Gastrocnemius medialis (tissue), 4 donors: Measurements from ENCODE around the gene SERPINB1. TPM values are rescaled to one million over a fixed set of nuclear protein-coding genes. Genes with fewer than 3 reads are reported as not detected.

Source experiments
- ATAC-seq, 2 donors: fragments of 150-250 bp; one replicate each; pipeline ENCODE4 v1.9.1; 2016
- DNase-seq, 2 donors: peaks; one replicate each; pipeline ENCODE4 v3.0.0-alpha.2; 2019
- H3K27ac ChIP-seq, 4 donors: fragments of 200-600 bp; sonication (generic); 1 replicate in 1 of 4; 2 replicates in 3 of 4; pipeline ENCODE4 v1.5.1; 2016 to 2018; ENCODE audit warnings: mild to moderate bottlenecking in 2 of 4, moderate library complexity in 1 of 4
- H3K27me3 ChIP-seq, 3 donors: fragments of 200-600 bp; sonication (generic) in 2 of 3; 1 replicate in 1 of 3; 2 replicates in 2 of 3; pipeline versions ENCODE4 v1.5.1 to v1.6.0; 2016 to 2019; ENCODE audit warnings: mild to moderate bottlenecking in 1 of 3, moderate library complexity in 1 of 3
- H3K36me3 ChIP-seq, 2 donors: fragments of 200-600 bp; sonication (generic) in 1 of 2; one replicate each; pipeline ENCODE4 v1.5.1; 2017 to 2018
- H3K4me1 ChIP-seq, 2 donors: fragments of 200-600 bp; sonication (generic) in 1 of 2; one replicate each; pipeline ENCODE4 v1.5.1; 2016 to 2017; ENCODE audit warnings: mild to moderate bottlenecking in 2 of 2
- H3K4me3 ChIP-seq, 4 donors: fragments of 200-600 bp; sonication (generic) in 3 of 4; 1 replicate in 1 of 4; 2 replicates in 3 of 4; pipeline ENCODE4 v1.5.1; 2016 to 2019; ENCODE audit warnings: mild to moderate bottlenecking in 2 of 4
- H3K9me3 ChIP-seq, 3 donors: fragments of 200-600 bp; sonication (generic) in 2 of 3; 1 replicate in 1 of 3; 2 replicates in 2 of 3; pipeline ENCODE4 v1.5.1; 2016 to 2019
- CTCF ChIP-seq, 5 experiments: fragments of 450-650 bp in 3 of 5; fragments of 200-600 bp in 2 of 5; sonication (generic) in 2 of 5; IDR thresholded peaks in 4 of 5; conservative IDR thresholded peaks in 1 of 5; 1 replicate in 4 of 5; 2 replicates in 1 of 5; pipeline ENCODE4 v1.5.1; 2016 to 2019; ENCODE audit warnings: antibody characterized with exemption in 5 of 5, mild to moderate bottlenecking in 3 of 5, moderate library complexity in 3 of 5
- POLR2A ChIP-seq, 2 donors: fragments of 450-650 bp; IDR thresholded peaks; one replicate each; pipeline ENCODE4 v1.6.1; 2017; ENCODE audit warnings: antibody characterized with exemption in 2 of 2, mild to moderate bottlenecking in 2 of 2, moderate library complexity in 2 of 2
- in situ Hi-C, 4 donors: fragments of 200-750 bp; cut with MboI; loops; one replicate each; pipeline versions ENCODE4 v1.15.0 to v1.8.0; 2017; ENCODE audit warnings: low sequenced_read_pairs in 4 of 4
- intact Hi-C: fragments of 100-400 bp; cut with DNase I; formaldehyde crosslinking; loops from one replicate; pipeline ENCODE4 v1.15.1; 2023; ENCODE audit warnings: low total_unique reads
- total RNA-seq, 4 donors: library from RNA; depleted of rRNA; stranded (reverse); fragments of >200 nt; gene quantifications; one replicate each; pipeline versions ENCODE4 v1.1.0 to v1.2.3, GENCODE V29; 2016

Gene SERPINB1
- total RNA-seq, 4 donors from 2014 or later = 14.0 to 29.9 (median 24.9) TPM

DNA sequence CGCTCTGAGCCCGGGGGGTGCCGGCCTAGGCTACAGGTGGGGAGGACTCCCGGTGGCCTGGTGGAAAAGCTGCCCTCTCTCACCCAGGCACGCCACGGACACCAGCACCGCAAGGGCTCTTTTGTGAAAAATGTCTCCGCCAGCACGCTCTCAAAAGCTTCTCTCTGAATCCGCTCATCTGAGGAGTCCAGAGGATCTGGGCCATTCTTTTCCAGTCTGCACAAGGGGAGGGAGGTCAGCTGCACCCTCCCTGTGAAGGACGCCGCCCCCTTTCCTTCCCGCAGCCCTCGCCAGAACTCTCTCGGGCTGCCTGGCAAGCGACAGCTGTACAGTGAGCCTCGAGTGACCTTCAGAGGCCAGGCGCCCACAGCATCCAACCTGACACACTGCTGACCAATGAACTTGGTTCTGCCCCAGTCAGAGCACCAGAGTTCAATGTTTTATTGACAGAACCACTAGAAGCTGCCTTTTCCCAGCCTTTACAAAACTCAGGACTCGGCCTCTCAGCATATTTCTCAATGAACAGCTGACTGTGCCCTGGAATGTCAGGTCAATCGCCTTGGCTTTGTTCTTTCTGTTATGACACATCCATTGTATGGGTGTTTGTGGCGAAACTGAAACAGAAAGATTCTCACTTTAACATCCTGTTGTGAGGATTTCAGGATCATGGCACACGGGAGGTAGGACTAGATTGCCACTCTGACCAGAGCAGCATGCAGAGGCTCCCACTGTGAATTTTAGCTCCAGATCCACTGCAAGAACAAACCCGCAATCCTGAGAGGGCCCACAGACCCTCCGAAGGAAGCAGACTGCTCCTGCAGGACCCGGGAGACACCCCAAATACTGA lies 34.8 kb upstream of the SERPINB1 start:
- Histone ChIP-seq H3K27ac (peak overlapping the region; percentile 63 to 78 (median 66)), H3K4me3 (peak overlapping the region; percentile 53 to 81 (median 60)), H3K4me1 (peaks cover 0 to 11% of the 10 kb centered on the region in 2 donors), H3K27me3 (peaks cover 0 to 11% (median 0%) of the 10 kb centered on the region in 3 donors), H3K9me3 (no peaks in the 10 kb centered on the region), H3K36me3 (no peaks in the 10 kb centered on the region)
- TF ChIP-seq POLR2A (IDR thresholded peaks at IDR 0.05) (peak in 1 of 2 donors; percentile 9), CTCF (IDR thresholded peaks at IDR 0.05 in 4 of 5, conservative IDR thresholded peaks at IDR 0.05 in 1 of 5) (no peak)
- ATAC-seq (peak; percentile 75), DNase-seq (peak in 1 of 2 donors; percentile 51)
- intact Hi-C loops = no loop called here
- in situ Hi-C loops = no loop called here

DNA sequence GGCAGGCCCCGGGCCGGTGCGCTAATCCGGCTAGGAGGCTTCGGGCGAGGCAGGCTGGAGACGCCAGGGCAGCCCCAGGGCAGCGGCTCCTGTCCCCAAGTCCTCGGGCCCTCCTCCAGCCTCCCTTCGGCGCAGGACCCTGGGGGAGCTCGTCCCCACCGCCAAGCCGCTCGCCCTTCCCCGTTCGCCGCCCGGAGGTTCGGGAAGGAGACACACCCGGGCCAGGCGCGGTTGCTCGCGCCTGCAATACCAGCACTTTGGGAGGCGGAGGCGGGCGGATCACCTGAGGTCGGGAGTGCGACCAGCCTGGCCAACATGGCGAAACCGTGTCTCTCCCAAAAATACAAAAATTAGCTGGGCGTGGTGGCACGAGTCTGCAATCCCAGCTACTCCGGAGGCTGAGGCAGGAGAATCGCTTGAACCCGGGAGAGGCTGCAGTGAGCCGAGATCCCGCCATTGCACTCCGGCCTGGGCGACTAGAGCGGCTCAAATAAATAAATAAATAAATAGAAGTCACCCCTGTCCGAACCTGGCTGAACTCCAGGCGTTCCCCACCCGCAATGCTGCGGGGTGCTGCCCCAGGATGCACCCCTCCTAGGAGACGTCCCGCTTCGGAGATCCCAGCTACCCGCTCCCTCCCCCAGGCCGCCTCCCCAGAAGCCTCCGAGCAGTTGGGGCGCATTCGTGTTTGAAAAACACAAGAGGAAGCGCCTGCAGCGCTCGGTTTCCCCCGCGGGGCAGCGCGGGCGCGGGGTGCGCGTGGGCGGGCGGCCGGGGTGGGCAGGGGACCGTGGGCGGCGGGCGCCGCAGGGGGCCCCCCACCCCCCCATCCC lies 33.9 kb upstream of the SERPINB1 start:
- H3K27me3 ChIP-seq = peaks cover 0 to 11% (median 0%) of the 10 kb centered on the region in 3 donors
- intact Hi-C loops (no loop called here), in situ Hi-C loops (no loop called here)
- peak overlapping the region; percentile 45 to 78 (median 64) for H3K27ac ChIP-seq
- peak overlapping the region; percentile 53 to 81 (median 60) for H3K4me3 ChIP-seq
- H3K36me3 ChIP-seq = no peaks in the 10 kb centered on the region
- H3K4me1 ChIP-seq = peaks cover 0 to 11% of the 10 kb centered on the region in 2 donors
- ATAC-seq (peak; percentile 21 to 47), DNase-seq (no peak)
- no peaks in the 10 kb centered on the region for H3K9me3 ChIP-seq
- TF ChIP-seq POLR2A (IDR thresholded peaks at IDR 0.05) (no peak), CTCF (IDR thresholded peaks at IDR 0.05 in 4 of 5, conservative IDR thresholded peaks at IDR 0.05 in 1 of 5) (peak in 2 of 5 experiments; percentile 13 to 16)

DNA sequence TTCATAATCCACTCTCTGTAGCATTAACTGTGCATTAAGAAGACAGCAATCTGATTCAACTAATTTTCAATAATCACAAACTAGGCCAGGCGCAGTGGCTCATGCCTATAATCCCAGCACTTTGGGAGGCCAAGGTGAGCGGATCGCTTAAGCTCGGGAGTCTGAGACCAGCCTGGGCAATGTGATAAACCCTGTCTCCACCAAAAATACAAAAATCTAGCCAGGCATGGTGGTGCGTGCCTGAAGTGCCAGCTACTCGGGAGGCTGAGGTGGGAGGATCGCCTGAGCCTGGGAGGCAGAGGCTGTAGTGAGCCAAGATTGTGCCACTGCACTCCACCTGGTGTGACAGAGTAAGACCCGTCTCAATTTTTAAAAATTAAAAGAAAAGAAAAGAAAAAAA lies 32.0 kb upstream of the SERPINB1 start:
- intact Hi-C loops (no loop called here), in situ Hi-C loops (no loop called here)
- ATAC-seq = no peak
- TF ChIP-seq CTCF (IDR thresholded peaks at IDR 0.05 in 4 of 5, conservative IDR thresholded peaks at IDR 0.05 in 1 of 5) (no peak), POLR2A (IDR thresholded peaks at IDR 0.05) (no peak)
- no peaks in the 10 kb centered on the region for H3K9me3 ChIP-seq
- peaks cover 0 to 11% of the 10 kb centered on the region in 2 donors for H3K4me1 ChIP-seq
- no peak overlapping the region for H3K27ac ChIP-seq
- no peak for DNase-seq
- no peak overlapping the region for H3K4me3 ChIP-seq
- no peaks in the 10 kb centered on the region for H3K36me3 ChIP-seq
- peaks cover 0 to 11% (median 0%) of the 10 kb centered on the region in 3 donors for H3K27me3 ChIP-seq

GRCh38 chr6:2872423-2873358 lies 31.0 kb upstream of the SERPINB1 start:
- intact Hi-C loops (no loop called here), in situ Hi-C loops (no loop called here)
- ATAC-seq (no peak), DNase-seq (no peak)
- H3K9me3 ChIP-seq = no peaks in the 10 kb centered on the region
- H3K4me3 ChIP-seq = no peak overlapping the region
- H3K4me1 ChIP-seq = peaks cover 0 to 11% of the 10 kb centered on the region in 2 donors
- H3K27ac ChIP-seq = no peak overlapping the region
- TF ChIP-seq POLR2A (IDR thresholded peaks at IDR 0.05) (no peak), CTCF (IDR thresholded peaks at IDR 0.05 in 4 of 5, conservative IDR thresholded peaks at IDR 0.05 in 1 of 5) (no peak)
- H3K36me3 ChIP-seq = no peaks in the 10 kb centered on the region
- H3K27me3 ChIP-seq = peaks cover 0 to 11% (median 0%) of the 10 kb centered on the region in 3 donors
